OCI-LY7 (cell line): ENCODE results near the gene NSD2.

Experiments used
- CTCF ChIP-seq: fragments of 200-600 bp; sonication (generic); conservative IDR thresholded peaks from 2 replicates; pipeline ENCODE4 v1.5.1; 2014; ENCODE audit warnings: mild to moderate bottlenecking, antibody characterized with exemption, low read length, moderate library complexity, mixed read lengths
- EZH2phosphoT487 ChIP-seq: fragments of 200-600 bp; sonication (generic); IDR thresholded peaks from 2 replicates; pipeline ENCODE4 v1.6.1; 2018; ENCODE audit warnings: low read depth, borderline replicate concordance, mild to moderate bottlenecking, mixed run types, antibody characterized with exemption, low read length, moderate library complexity, mixed read lengths

GRCh38 chr4:1945124-1945895 is 74.1 kb downstream of the NSD2 start:
- TF ChIP-seq CTCF, result no peak
- TF ChIP-seq EZH2phosphoT487, result no peak
